Measurements from ENCODE around the gene LRMDA. TPM values are rescaled to one million over a fixed set of nuclear protein-coding genes. Genes with fewer than 3 reads are reported as not detected.

LRMDA gene
- total RNA-seq, 1 donor from 2014 or later: 1.8 TPM

DNA sequence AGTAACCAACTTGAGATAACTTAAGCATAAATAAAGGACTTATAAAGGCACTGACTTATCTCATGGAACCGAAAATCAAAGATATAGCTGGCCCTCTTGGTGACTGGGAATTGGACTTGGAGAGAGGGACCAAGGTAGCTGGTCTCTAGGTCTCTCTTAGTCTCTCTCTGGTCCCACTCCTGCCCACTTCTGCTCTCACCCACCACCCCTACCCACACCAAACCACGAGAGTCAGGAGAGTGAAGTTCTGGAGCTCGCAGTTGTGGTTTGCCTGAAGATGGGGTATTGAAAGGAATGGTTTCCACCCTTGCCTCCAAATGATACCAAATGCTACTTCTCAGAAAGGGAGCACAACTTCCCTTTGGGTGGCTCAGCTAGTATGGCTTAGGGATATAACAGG, 216.3 kb downstream of the LRMDA start:
- no peak for ATAC-seq

GRCh38 chr10:75648351-75648750, 216.9 kb downstream of the LRMDA start:
- ATAC-seq: no peak

DNA sequence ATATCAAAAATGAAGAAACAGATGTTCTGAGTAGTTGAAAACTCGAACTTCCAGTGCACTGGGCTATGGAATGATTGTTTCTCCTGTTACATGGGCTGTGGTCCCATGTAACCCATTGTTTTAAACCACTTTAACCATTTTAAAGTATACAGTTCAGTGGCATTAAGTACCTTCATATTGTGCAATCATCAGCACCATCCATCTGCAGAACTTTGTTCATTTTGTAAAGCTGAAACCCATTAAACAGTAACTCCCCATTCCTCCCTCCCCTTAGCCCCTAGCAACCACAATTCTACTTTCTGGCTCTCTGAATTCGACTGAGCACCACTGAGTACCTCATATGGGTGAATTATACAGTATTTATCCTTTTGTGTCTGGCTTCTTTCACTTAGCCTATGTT, 217.4 kb downstream of the LRMDA start:
- ATAC-seq: no peak

DNA sequence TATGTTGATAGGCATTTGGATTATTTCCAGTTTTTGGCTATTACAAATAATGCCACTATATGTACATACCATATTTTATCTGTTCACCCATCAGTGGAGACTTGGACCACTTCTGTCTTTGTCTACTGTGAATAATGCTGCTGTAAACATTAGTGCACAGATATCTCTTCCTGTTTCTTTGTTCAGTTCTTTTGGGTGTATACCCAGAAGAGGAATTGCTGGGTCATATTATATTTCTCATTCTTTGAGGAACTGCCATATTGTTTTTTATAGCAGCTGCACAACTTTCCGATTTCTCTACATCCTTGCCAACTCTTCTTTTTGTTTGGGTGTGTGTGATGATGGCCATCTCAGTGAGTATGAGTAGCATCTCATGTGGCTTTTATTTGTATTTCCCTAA, 218.0 kb downstream of the LRMDA start:
- ATAC-seq: no peak

- no peak for ATAC-seq
Measured at GRCh38 chr10:75650648-75651047, 219.2 kb downstream of the LRMDA start.

DNA sequence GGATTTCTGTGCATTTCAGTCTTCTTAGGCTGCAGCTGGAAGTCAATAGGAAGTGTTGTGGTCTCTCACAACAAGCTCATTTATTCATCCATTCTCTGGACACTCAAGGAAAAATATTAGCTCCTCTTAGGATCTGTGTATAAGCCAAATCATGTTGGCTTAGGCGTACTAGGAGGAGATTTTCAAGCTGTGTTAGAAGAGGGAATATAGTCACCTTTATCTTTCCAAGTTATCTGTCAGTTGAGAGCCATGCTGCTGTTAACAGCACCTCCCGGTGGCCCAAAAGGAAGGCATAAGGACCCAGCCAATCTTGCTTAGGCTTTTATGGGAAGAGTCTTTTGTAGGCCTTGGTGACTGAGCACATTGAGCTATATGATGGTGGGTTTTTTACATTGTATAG, 220.0 kb downstream of the LRMDA start:
- ATAC-seq: peak; percentile 62

DNA sequence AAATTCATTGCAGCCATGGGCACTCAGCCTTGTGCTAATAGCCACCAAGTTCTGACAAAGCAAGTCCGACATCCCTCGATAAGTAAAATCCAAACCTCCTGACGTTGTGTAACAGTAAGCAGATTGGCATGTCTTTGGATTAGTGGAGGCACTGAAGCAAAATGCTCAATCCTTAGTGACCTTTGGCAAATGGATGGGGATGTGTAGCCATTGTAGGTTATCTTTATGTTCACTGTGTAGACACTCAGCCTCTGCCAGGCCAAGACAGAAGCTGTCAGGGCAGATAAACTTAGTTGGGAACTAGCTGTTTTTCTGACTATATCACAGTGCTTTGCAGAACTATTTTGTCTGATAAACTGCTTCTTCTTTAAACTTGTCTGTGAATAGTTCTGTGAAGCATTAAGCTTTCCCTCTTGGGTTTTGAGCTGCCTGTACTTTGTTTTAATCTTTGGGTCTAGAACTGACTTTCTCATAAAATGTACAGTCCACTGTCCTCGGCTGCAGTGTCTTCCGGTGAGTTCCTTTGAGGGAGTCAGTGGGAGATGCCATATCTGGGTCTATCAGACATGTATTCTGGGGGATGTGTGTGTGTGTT, 220.8 kb downstream of the LRMDA start:
- ATAC-seq: no peak

DNA sequence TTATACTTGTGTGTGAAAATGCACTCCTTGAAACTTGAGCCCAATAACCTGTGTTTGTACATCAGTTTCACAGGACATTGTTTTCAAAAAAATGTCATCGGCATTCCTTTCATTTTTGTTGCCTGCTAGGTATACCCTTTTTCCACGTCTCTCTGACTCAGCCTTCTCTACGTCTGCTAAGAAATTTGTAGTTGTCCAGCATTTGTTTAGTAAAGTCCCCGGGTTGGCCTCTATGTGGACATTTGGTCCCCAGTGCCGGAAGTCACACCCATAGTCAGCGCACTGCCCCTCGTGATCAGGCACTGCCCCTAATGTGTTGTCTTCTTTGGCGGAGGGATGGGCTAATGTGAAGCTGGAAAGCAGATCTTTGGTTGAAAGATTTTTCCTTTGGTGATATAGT, 222.3 kb downstream of the LRMDA start:
- no peak for ATAC-seq

DNA sequence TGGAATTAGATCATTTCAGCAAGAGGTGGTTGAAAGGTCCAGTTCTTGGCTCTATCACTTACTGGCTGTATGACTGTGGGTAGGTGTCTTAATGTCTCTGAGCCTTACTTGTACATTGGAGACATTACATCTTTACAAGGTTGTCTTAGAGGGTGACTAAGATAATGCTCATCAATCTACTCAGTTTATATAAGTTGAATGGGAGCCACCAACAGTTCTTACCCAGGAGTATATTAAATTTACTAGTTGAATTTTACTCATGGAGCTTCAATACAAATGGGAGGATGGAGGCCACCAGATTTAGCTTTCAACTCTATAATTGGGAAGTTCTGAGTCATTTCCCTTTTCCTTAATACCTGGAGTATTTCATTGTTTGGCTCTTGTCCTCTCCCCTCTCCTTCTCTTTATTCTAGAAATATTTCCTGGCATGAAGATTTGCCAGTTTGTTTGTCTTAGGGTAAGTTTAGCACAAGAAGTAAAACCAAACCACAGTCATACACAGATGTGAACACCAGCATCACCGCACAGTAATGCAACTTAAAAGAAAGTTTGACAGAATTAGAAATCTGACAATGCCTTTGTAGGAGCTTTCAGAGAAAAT, 222.8 kb downstream of the LRMDA start:
- ATAC-seq: no peak

DNA sequence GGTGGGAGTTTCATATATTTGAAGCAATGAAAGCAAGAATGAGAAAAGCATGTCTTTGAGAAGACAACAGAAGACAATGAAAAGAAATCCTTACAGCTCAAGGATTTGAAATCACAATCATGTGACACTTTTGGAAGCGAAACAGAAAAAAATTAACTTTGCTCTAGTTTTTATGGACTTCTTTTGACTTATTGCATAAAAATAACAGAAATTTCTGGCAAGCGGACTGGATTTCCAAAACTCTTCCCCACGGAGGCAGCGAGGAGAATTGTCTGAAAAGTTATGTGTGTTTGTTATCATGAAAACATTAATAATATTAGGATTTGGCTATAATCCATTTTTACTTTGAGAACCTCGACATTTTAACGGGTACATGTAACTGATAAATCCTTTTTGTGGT, 223.3 kb downstream of the LRMDA start:
- ATAC-seq: no peak

GRCh38 chr10:75655791-75656451, 224.5 kb downstream of the LRMDA start:
- no peak for ATAC-seq

DNA sequence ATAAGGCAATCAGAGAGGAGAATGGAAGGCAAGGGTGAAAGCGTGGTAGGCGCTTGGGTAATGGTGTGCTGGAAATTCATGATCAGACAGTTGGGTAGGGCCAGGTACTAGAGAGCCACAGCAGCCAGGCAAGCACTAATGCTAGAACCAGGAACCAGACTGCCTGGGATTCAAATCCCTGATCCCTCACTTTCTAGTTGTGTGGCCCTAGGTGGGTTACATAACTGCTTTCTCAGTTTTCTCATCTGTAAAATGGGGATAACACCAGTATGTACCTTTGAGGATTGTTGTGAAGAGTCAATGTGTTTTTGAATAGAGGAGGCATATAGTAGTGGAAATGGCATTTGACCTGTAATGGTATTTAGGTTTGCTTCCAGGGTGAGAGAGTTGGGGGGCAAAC, 225.9 kb downstream of the LRMDA start:
- ATAC-seq: no peak

- ATAC-seq: no peak
Measured at GRCh38 chr10:75658036-75658435, 226.6 kb downstream of the LRMDA start.

GRCh38 chr10:75658496-75658895, 227.1 kb downstream of the LRMDA start:
- ATAC-seq: no peak

DNA sequence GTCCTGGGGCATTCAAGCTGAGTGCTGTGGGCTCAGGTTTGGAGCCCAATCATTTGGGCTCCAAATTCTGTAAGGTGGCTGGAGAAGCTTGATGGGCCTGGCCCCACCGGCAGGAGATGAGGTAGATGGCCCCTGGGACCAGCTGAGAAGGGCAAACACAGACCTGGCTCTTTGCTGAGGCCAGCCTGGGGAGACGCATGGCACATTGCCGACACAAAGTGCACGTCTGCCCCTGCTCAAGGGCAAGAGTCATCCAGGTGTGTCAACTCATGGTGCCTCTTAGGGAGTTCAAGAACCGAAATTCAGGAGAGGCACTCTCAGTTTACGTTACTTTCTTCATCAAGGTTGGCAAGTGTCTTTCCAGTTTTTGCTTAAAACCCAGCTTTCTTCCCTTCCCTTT, 227.5 kb downstream of the LRMDA start:
- no peak for ATAC-seq

- no peak for ATAC-seq
Measured at GRCh38 chr10:75660823-75661222, 229.4 kb downstream of the LRMDA start.

DNA sequence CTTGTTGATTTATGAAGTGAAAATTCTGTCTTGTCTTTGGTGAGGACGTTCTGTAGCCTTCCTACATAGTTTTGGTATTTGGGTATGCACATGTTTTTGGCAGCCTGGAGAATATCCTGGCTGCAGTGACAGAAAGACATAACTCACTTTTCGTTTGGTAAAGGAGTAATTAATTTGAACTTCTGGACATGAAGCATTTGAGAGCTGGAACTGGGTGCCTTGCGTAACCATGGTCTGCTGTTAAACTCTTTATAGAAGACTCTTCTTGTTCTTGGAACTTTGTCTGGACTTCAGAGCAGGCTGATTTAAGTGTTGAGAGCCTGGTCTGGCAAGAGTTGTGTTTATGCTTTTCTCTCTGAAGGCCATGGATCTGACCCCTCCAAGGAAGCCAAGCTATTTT, 231.3 kb downstream of the LRMDA start:
- ATAC-seq: no peak

DNA sequence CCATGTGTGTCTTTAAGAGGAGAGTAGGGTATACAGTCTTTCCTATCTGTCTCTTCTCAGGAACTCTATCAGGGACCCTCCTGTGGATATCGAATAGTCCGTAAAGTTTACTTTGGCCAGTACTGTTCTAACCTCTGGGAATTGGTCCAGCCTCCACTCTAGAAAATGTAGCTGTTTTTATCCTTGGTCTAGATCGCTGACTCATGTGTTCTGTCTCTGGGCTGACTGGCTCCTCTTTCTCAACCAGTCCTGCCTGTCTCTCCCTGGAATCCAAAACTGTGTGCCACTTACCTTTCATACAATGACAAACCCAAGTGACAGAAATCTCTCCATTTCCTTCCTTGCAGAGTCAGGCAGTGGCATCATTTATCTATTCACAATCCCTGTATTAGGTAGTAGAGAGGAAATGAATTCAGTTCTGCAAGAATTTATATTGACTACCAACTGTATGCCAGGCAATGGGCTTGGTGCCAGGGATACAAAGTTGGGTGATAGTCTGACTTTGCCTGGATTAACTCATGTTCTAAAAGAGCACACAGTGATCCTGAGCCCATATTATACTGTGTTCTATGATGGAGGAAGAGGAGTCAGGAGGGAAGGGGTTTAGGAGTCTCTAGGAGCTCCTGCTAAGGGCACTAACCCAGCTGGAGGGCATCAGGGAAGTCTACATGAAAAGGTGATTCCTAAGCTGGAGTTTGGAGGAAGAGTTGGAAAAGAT, 232.7 kb downstream of the LRMDA start:
- peak; percentile 78 for ATAC-seq

DNA sequence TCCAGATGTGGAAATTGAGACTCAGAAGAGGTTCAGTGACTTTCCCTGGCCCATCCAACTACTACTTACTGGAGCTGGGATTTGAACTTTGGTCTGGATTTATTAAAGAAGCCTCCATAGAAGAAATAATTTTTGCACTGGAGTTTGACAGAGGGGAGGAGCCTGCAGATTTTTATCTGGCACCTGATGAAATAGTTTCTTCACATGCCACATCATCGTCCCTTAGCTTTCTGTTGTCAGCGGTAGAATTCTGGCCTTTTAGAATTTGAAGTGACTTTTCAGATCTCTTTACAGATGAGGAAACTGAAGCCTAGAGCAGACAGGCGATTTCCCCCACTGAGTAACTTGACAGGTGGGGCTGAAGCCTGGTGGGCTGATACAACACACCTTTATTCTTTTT, 233.5 kb downstream of the LRMDA start:
- no peak for ATAC-seq

- ATAC-seq: no peak
Measured at GRCh38 chr10:75665707-75666106, 234.3 kb downstream of the LRMDA start.

- no peak for ATAC-seq
Measured at GRCh38 chr10:75672111-75672671, 240.8 kb downstream of the LRMDA start.

DNA sequence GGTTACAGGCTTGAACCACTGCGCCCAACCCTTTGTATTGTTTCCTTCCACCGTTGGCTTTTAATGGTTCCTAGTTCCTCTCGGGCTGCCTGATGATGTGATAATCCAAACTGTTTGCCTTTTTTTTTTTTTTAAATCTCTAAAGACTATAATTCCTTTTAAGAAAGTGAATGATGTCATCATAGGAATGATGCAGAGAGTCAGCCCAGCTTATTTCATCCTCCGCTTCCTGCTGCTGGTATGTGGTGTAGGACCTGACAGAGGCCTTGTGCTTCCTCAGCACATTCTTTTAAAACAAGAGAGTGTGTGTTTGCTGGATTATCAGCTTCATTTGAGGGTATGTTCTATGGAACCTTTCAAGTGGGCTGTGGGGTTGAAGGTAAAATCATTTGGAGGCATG, 241.4 kb downstream of the LRMDA start:
- ATAC-seq: peak; percentile 64

GRCh38 chr10:75677541-75677940, 246.1 kb downstream of the LRMDA start:
- ATAC-seq: no peak

Data from esophagus mucosa (tissue), 1 donor.